GM18498 (cell line): ENCODE measurements around the gene ERV3-1.
"Not testable (repeated sequence)": the region's sequence is repeated elsewhere in the genome, so short reads cannot be mapped to it uniquely, and the experiment has no call there.

Experiments used
- ATAC-seq: cut with Tn5 transposase; IDR thresholded peaks from one replicate; pipeline ENCODE4 v1.9.1; 2021; ENCODE audit warnings: mild to moderate bottlenecking, moderate library complexity; ENCODE audit not compliant: unreplicated experiment

ERV3-1 gene, protein sequence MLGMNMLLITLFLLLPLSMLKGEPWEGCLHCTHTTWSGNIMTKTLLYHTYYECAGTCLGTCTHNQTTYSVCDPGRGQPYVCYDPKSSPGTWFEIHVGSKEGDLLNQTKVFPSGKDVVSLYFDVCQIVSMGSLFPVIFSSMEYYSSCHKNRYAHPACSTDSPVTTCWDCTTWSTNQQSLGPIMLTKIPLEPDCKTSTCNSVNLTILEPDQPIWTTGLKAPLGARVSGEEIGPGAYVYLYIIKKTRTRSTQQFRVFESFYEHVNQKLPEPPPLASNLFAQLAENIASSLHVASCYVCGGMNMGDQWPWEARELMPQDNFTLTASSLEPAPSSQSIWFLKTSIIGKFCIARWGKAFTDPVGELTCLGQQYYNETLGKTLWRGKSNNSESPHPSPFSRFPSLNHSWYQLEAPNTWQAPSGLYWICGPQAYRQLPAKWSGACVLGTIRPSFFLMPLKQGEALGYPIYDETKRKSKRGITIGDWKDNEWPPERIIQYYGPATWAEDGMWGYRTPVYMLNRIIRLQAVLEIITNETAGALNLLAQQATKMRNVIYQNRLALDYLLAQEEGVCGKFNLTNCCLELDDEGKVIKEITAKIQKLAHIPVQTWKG

DNA sequence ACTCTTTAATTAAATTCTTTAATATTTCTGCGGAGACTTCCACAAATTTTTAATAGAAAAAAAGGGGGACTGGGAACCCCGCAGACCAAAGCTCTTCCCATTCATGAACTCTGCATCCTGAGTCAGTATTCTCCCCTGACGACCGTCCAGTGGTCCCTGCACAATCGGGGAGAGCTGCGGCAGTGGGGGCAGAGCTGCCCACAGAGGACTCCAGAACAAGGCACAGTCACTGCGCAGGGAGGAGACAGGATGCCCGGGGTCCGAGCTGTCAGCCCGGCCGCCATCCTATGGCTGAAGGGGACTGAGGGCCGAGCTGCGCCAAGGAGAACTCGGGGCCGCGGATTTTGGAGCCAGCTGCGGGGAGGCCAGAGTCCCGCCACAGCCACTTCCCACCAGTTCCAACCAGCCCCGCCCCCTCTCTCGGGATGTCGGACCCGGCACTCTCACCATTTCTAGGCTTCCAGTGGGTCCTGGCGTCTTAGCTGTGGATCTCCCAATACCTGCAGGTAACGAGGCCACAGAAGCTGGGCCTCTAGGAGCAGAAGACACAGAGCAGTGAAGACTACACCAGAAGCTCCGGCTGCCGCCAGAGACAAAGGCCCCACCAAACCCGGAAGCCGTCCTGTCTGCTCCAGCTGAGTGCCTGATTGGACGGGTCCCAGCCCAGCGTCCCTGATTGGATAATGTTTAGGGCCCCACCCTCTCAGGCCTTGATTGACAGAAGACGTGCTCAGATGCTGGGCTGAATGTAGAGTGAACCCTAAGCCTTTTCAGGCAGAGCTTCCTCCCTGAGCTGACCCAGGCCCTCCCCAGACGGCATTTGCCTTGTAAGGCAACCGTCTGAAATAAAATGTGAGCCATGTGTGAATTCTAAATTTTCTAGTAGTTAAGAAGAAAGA lies at the start of gene ERV3-1:
Gene ERV3-1, minus strand, starts transcription at position 594 of the 899 bp plus-strand sequence. CDS start 13,661 bp downstream, outside the sequence.
- ATAC-seq, result peak; percentile 100

DNA sequence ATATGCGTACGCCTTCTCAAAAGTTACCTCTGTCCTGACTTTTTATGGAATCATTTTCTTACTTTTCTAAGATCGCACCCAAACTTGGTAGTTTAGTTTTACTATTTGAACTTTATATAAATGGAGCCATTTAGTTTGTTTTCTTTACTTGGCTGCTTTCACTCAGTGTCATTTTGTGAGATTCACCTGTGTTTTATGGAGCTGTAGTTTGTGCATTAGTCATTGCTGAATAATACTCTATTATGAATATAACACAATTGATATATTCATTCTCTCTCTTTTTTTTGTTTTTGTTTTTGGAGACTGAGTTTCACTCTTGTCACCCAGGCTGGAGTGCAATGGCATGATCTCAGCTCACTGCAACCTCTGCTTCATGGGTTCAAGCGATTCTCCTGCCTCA lies 49.3 kb upstream of the ERV3-1 start:
- ATAC-seq, result not testable (repeated sequence)

DNA sequence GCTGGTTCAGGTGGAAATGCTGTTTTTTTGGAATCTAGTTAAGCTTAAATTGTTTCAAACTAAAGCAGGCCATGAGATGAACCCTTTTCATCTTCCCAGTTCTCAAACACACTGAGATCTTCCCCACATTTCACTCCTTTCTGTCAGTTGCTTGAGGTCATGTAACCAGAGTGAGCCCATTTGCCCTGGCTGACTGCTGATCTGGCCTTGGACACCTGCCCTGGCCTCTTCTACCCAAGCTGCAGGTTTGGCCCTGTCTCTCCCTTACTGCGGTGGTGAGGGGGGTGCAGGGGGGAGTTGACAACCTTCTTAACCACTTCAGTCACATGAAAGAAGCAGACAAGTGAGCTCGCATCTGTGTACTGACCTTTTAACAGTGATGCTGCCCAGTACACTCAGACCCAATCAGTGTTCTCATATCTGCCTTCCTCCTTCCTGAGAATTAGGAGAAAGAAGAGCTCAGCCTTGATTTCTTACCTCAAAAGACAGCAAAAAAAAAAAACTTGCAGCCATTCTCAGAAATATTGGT lies 48.0 kb upstream of the ERV3-1 start:
- not testable (repeated sequence) for ATAC-seq

DNA sequence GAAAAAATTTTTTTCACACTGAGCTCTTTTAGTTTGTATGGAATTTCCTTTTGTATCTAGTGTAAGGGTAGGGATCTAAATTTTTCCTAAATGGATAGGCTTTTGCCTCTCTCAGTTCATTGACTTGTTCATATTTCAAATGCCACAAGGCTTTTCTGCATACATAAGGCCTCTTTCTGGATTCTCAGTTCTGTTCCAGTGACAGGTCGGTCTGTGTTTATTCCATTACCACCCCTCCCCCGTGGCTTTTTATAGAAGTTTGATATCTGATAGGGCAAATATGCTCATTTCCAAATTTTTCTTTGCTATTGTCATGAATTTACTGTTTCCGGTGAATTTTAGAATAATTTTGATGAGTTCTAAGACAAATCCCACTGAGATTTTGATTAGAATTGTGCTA lies 45.2 kb upstream of the ERV3-1 start:
- not testable (repeated sequence) for ATAC-seq

DNA sequence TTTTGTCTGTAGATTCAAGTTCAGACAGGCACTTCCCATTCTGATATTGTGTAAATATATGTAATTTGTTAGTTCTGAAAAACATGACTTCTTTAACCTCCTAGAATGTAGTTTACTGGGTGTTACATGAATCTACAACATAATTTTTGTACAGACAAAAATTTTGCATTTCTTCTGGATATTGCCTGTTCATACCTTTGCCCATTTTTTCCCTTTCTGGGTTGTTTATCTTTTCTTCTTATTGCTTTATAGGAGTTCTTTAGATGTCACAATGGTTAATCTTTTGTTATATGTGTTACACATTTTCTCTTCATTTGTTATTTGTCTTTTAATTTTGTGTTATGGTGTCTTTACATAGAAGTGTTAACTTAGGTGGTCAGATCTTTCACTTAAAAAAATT lies 44.7 kb upstream of the ERV3-1 start:
- ATAC-seq, result not testable (repeated sequence)

DNA sequence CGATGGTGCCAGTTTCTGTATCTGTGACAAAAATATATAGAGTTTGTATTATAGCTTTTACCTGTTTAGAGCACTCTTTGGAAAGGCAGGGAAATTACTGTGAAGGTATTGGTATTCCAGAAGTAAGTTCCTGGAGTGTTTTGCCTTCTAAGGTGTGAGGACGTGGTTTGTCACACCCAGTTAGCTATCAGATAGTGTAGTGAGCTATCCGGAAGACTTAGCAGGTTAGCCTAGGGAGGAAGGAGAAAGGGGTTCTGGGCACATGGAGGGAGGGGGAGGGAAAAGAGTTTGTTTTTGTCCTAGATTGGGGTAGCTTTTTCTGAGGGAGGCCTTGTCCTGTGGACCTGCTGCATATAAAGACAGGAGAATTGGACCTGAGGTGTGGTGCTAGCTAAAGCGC lies 39.8 kb upstream of the ERV3-1 start:
- ATAC-seq, result not testable (repeated sequence)

DNA sequence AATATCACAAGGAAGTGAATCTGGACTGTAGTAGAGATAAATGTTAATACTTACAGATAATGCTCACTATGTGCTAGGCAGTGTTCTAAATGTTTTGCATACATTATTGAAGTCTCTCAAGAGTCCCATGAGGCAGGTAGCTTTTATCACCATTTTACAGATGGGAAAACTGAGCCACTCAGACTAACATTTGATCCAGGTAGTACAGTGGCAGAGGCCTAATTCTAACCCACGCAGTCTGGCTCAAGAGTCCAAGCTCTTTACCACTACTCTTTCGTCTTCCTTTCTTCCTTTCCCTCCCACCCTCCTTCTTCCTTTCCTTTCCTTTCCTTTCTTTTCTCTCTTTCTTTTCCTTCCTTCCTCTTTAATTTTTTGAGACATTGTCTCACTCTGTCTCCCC lies 39.1 kb upstream of the ERV3-1 start:
- not testable (repeated sequence) for ATAC-seq

DNA sequence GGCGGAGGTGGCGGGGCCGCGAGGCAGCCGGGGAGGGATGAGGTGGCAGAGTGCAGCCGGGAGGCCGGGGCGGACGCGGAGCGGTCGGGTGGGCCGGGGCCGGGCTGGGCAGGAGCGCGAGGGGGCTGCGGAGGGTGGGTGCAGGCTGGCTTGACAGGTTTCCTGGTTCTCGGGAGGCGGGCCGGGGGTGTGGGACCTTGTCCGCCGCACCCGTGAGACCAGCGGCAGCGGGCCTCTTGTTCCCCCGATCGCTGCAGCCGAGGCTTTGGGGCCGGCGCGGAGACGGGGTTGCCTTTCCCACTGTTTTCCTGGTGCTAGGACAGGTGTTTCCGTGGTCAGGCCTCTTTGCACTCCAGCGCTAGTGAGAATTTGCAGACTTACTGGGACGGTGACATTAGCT lies 32.3 kb upstream of the ERV3-1 start:
- peak; percentile 18 for ATAC-seq

DNA sequence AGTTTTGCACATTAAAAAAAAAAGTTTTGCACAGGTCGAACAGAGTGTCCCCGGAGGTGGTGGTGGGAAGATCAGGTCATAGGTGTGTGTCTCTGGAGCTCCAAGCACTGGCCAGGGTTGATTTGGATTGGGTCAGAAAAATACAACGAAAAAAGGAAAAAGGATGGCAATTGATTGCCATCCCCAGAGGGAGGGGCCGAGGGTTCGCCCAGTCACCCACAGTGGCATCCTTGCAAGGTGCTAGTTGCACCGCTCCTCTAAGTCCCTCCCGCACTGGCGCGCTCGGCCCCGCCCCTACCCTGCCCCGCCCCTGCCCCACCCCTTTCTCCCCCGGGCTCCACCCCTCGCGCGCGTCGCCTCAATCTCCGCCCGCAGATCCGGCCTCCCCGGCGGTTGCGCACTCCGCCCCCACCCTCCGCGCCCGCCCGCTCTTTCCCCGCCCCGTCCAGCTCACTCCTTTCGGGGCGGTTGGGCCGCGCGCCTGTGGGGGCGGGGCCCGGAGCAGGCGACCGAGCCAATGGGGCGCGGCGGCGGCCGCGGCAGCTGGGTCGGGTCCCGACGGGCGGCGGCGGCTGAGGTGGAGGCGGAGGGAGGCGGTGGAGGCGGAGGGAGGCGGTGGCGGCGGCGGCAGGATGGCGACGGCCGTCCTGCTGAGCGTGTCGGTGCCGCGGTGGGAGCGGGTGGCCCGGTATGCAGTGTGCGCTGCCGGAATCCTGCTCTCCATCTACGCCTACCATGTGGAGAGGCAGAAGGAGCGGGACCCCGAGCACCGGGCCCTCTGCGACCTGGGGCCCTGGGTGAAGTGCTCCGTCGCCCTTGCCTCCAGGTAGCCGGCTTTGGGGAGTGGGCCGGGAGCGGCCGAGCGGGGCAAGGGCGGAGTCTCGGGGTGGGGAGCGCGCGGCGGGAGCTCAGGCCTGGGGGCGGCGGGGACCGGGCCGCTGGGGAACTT lies 31.5 kb upstream of the ERV3-1 start:
- peak; percentile 86 for ATAC-seq

DNA sequence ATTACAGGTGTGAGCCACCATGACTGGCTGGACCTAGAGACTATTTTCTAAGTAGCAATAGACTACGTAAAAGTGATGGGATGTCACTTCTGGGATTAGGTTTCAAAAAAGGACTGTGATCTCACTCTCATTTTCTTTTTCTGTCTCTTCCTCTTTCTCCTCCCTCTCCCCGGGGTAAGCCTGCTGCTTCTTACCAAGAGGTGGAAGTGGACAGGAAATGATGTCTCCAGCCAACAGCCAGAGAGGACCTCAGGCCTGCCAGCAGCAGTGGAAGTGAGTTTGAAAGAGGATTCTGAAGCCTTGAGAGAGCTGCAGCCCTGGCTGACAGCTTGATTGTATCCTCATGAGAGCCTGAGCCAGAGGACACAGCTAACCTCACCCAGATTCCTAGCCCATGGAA lies 30.0 kb upstream of the ERV3-1 start:
- ATAC-seq, result not testable (repeated sequence)

DNA sequence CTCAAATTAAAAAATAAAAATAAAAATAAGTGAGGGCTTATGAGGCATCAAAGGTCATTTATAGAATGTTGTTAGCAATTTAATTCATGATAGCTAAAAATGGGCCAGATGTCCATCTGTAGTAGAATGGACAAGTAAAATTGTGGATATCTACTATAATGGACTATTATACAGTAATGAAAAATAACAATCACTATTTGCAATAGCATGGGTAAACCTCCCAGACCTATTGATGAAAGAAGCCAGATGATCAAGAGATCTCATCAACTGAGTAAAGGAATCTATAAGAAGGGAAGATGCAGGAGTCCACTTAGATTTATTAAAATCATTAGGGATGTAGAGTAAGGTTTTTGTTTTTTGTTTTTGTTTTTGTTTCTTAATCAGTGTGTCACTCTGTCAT lies 29.0 kb upstream of the ERV3-1 start:
- not testable (repeated sequence) for ATAC-seq

DNA sequence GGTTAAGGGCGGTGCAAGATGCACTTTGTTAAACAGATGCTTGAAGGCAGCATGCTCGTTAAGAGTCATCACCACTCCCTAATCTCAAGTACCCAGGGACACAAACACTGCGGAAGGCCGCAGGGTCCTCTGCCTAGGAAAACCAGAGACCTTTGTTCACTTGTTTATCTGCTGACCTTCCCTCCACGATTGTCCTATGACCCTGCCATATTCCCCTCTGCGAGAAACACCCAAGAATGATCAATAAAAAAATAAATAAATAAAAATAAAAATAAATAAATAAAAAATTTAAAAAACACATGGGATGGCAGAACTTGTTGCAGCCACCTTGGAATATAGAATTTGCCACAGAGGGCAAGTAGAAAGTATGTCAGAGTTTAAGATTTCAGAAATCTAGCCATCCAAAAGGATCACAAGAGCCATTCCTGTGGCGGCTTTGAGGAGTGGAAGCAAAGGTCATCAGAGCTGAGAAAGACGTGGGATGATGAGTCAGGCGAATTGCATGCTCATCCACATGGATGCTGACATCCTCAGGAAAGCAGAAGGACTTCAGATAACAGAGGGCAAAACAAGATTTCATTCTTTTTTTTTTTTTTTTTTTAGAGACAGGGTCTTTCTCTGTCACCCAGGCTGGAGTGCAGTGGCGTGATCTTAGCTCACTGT lies 27.8 kb upstream of the ERV3-1 start:
- not testable (repeated sequence) for ATAC-seq

DNA sequence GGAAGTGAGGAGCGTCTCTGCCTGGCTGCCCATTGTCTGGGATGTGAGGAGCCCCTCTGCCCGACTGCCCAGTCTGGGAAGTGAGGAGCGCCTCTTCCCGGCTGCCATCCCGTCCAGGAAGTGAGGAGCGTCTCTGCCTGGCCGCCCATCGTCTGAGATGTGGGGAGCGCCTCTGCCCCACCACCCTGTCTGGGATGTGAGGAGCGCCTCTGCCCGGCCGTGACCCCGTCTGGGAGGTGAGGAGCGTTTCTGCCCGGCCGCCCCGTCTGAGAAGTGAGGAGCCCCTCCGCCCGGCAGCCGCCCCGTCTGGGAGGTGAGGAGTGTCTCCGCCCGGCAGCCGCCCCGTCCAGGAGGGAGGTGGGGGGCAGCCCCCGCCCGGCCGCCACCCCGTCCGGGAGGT lies 26.9 kb upstream of the ERV3-1 start:
- not testable (repeated sequence) for ATAC-seq

DNA sequence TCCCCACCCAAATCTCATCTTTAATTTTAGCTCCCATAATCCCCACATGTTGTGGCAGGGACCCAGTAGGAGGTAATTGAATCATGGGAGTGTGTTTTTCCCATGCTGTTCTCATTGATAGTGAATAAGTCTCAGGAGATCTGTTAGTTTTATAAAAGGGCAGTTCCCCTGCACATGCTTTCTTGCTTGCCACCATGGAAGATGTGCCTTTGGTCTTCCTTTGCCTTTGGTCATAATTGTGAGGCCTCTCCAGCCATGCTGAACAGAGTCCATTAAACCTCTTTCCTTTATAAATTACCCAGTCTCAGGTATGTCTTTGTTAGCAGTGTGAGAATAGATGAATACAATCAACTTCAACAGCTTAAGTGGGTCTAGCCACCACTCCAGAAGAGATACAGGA lies 18.5 kb upstream of the ERV3-1 start:
- not testable (repeated sequence) for ATAC-seq

DNA sequence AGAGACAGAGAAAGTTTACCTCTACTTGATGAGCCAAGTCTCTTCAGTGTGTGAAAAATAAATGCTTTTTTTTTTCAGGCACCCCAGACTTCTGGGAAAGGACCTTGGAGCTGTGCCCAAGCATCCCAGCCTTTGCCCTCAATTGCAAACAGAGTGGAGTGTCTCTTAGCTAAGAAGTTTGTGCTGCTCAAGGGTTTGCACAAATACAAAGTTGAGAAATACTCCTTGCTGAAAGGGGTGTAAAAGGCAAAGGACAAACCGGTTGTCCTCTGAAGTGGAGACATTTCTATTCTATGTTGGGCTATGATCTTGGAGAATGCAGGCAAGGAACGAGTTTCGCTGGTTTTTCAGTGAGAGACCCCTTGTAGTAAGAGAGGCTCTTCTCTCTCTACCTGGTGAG lies 14.5 kb upstream of the ERV3-1 start:
- not testable (repeated sequence) for ATAC-seq

DNA sequence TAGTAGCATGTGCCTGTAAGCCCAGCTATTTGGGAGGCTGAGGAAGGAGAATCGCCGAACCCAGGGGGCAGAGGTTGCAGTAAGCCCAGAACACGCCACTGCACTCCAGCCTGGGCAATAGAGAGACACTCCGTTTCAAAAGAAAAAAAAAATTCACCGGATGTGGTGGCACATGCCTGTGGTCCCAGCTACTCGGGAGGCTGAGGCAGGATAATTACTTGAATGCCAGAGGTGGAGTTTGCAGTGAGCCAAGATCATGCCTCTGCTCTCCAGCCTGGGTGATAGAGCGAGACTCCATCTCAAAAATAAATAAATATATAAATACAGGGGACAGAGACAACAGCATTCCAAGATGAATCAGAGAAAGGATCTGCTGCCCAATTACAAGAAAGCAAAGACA lies 3.4 kb upstream of the ERV3-1 start:
- ATAC-seq, result not testable (repeated sequence)

DNA sequence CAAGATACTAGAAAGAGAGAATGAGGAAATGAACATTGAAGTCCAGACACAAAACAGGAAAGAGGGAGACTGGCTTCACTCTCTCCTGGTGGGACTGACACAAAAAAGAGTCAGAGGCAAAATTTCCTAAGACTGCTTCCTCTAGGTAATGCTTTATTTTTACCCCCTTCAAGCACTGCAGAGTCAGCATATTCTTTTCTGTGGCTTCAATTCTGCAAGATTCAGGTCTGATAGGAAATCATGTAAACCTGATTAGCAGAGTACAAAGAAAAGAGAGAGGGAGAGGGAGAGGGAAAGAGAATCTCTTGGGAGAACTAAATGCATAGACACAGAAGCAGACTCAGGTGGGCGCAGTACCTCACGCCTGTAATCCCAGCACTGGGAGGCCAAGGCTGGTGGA lies 2.9 kb upstream of the ERV3-1 start:
- ATAC-seq, result not testable (repeated sequence)

DNA sequence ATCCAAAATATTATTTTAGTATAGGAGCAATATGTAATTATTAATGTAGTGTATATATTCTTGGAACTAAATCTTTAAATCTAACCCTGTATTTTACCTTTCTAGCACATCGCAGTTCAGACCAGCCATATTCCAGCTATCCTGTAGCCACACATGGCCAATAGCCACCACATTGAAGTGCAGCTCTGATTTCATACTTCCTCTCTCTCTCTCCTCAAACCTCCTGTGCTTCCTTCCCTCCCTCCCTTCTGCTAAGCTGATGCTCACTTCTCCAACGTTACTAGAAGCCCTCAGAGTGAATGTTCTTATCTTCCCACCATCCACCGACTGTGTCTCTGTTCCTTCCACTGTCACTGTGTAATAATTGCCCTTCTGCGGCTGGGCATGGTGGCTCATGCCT lies 549 bp upstream of the ERV3-1 start:
- not testable (repeated sequence) for ATAC-seq

DNA sequence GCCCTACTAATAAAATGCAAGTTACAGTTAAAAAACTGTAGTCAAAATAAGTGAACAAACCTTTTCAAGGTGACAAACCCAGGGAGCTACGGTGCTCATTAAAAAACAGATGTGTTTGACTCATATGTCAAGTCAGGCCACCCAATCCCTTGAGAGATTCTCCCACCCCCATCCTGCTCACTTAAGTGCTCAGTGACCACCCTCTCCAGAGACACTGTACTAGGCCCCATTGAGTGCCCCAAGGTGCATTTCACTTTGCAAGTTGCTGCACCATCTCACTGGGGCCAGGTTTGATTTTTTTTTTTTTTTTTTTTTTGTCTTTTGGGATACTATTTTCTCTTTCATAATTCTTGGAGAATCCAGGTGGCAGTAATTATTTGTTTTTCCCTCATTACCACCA lies 1.9 kb downstream of the ERV3-1 start:
- no peak for ATAC-seq
